HG03571 (cell line): ENCODE results near the gene SYPL2.

Source experiments
- ATAC-seq: cut with Tn5 transposase; IDR thresholded peaks from one replicate; pipeline ENCODE4 v1.9.1; 2021; ENCODE audit not compliant: unreplicated experiment

The SYPL2 gene

DNA sequence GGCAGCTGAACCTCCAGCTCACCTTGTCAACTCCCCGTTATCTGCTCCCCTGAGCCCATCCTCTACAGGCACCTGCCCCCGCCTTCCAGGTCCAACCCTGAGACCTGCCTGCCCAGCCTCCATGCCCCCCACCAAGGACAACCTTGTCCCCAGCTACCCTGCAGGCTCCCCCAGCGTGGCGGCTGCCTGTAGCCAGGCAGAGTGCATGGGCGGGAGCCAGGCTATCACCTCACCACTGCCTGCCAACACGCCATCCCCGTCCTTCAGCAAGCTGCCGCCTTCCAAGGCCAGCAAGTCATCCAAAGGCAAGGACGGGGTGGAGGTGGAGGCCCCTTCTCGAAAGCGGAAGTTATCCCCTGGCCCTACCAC lies 24.6 kb downstream of the SYPL2 start:
- no peak for ATAC-seq

DNA sequence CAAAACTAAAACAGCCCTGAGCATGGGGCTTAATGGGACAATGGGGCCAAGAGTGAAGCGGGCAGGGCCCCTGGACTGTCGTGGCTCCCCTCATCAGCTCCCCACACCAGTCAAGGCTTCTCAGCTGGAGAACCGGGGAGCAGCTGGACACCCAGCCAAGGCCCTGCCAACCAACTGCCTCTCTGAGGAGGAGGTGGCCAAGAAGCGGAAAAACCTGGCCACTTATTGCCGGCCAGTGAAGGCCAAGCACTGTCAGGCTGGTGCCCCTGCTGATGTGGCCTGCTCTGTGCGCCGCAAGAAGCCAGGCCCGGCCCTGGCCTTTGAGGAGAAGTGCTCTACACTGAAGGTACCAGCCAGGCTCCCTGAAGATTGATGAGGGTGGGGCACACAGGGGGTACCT lies 25.0 kb downstream of the SYPL2 start:
- ATAC-seq = no peak

DNA sequence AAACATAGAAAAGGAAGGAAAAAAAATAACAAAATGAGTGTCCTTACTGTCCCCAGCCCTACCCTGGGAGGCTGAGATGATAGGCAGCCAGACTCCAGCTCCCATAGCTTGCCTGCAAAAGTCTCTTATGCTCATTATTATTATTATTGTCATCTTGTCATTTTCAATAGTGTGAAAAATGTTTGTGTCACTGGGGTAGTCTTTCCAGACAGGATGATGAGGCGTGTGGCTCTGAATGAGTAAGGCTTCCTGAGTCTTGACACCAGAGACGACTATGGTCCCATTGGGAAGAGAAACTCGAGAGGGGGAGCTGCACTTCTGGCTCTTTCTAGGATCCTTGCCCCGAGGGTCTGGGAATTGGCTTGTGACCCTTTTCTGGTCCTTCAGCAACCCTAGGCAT lies 26.4 kb downstream of the SYPL2 start:
- ATAC-seq = no peak

DNA sequence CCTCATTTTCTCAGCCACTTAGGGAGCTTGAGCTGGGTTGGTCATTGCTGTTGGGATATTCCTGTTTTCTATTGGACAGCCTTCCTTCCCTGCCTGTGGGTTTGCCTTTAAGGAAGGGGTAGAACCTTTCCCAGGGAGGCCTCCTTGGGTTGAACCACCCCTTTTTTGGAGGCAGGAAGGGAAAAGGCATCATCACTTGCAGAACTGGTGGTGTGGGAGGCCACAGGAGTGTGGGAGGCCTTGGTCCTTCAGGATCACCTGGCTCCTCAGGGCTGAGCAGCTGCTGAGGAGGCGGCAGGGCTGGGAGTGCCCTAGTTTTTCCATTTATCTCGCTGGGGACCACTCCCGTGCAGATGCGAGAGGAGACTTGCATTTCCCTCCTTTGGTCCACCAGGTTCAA lies 26.9 kb downstream of the SYPL2 start:
- ATAC-seq = no peak

DNA sequence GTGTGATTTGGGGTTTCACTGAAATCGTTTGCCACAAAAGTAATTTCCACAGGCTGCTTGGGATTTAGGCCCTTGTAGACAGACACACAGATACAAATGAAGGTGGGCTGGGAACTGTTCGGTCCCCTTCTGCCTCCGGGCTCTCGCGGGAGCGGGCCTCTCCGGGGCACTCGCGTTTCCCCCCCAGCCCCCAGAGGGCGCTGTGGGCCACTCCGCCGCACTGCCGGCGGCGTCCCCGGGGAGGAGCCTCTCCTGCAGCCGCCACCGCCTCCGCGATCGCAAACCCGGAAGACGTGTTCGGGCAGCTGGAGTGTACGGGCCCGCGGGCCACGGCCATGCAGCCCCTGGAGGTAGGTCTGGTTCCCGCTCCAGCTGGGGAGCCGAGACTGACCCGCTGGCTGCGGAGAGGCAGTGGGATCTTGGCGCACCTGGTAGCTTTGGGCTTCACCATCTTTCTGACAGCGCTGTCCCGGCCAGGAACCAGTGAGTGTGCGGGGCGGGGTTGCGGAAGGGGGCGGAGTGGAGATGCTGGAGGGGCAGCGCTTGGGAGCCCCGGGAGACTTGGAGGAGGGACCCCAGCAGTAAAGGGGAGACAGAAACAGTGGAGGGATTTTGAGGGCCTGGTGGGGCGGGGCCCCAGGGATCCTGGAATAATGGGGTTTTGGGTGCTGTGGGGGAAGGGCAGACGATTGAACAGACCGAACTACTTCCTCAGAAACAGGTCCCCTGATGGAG lies 27.6 kb downstream of the SYPL2 start, which contains the start of gene CYB561D1:
Gene CYB561D1, plus strand, starts transcription at position 290 of the 735 bp plus-strand sequence. Its CDS starts 46 bp downstream, at position 336.
- ATAC-seq = peak; percentile 87

DNA sequence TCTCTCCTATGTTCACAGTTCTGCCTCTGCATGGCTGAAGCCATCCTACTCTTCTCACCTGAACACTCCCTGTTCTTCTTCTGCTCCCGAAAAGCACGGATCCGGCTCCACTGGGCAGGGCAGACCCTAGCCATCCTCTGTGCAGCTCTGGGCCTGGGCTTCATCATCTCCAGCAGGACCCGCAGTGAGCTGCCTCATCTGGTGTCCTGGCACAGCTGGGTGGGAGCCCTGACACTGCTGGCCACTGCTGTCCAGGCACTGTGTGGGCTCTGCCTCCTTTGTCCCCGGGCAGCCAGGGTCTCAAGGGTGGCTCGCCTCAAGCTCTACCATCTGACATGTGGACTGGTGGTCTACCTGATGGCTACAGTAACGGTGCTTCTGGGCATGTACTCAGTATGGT lies 29.4 kb downstream of the SYPL2 start:
- ATAC-seq = no peak

DNA sequence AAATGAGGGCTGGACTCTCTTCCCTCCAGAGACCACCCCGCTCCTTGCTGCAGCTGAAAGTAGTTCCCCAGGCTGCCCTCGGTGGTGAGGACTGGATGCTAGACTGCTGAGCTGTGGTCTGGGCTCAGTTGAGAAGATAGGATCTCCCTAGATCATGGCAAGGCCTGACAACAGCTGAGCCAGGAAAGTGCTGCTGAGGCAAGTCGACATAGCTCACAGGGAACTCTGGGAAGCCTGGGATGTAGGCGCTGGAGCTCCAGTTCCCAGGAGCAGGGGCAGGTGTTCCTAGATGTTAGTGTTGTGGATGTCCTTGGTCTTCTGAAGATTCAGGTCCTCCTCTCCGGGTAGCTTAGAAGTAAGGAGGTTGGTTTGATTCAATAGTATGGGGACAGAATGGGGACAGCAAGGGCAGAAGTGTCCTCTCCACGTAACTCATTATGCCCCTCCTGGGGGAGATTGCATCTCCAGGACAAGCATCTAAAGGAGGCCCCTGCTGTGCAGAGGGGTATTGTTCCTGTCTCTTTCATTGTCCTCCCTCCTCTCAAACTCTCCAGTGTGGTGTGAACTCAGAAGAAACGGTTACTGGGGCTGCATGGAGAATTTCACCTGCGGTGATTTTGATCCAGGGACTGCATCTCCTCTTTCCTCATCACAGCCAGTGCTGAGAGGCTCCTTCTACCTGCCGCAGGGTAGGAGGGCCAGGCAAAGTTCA lies 31.3 kb downstream of the SYPL2 start:
- no peak for ATAC-seq

DNA sequence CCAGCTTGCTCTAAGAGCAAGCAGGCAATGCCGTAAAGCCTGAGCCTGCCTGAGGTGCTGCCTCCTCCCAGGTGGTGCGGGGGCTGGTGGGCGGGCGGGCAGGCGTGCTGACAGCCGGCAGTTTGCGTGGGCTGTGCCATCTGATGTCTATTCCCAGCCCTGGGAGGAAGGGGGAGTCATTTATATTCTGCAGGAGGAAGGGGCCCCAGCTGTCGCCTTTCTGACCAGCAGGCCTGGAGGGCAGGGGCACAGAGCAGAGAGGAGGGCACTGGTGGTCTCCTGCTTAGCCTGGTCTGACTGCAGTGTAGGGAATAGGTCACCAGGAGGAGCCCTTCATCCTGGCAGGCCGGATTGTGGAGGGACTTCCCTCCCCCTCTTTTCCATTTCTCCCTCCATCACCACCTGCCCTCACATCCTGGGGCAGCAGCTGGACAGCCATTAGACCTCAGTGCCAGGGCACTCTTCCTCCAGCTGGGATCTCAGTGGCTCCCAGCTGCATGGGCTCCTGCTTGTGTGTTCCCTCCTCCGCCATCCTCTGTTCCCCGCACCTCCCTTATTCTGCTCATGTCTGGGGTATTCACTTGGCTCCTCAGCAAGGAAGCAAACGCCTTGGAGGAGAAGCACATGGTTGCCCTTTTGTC lies 31.9 kb downstream of the SYPL2 start:
- no peak for ATAC-seq

DNA sequence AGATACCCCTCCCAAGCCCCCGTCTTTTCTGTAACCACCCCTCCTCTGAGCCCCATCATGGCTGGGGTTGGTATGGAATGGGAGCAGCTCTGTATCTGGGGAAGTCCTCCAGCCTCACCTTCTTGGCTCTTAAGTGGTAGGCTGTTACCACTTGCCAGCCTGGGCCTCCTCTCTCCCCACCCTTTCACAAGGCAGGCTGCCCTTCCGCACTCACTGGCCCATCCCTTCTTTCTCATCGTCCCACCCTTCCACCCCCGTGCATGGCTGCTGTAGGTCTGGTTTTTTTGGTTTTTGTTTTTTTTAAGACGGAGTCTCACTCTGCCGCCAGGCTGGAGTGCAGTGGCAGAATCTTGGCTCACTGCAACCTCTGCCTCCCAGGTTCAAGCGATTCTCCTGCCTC lies 32.7 kb downstream of the SYPL2 start:
- no peak for ATAC-seq

DNA sequence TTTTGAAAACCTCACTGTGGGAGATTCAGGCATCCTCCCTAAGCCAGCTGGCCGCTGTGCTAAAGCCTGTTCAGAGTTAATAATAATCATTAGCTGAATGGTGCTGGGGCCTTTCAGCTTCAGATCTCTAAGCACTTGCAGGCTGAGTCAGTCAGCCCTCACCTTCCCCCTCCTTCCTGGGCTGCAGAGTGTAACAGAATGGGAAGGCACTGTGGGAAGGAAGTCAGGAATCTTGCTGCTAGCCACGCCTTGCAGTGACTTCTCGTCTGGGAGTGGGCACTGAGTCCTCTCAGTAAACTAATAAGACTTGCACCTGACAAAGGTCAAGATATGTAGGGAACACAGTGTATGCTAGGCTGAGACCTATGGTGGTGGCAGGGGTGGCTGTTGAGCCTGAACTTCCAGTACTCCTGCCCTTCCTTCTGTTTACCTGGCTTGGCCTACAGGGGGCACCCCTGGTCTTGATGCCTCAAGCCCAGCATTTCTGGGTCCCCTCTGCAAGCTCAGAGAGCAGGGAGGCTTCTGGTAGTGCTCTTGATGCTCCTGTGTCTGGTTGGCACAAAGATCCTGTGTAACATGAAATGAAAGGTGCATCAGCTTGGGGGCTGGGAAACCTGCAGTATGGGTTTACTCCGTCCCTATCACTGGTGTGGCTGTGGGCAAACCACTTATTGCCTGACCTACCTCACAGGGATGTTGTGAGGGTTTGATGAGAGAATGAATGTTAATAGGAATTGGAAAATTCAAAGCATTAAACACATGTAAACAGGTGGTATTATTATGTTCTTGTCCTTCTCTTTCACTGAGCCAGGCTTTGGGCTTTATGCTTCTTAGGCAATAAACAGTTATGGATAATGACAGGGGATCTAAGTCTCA lies 33.6 kb downstream of the SYPL2 start:
- ATAC-seq = no peak

DNA sequence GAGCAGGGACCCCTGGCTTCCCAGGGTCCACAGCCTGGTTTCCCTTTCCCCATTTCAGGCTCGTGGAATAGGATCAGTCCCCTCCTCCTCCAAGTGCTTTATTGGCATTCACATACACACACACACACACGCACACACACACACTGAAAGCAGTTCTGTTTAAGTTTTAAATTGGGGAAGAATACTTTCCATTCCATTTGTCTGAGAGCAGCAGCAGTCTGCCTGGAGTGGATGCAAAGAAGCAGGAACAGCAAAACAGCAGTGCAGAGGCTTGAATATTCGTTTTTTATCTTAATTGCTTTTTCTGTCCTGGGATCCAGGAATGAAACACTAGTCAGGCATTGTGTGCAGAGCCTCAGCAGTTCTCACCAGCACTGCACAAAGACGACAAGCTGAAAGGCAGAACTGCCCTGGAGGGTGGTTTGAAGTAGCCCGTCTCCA lies 34.6 kb downstream of the SYPL2 start:
- no peak for ATAC-seq

DNA sequence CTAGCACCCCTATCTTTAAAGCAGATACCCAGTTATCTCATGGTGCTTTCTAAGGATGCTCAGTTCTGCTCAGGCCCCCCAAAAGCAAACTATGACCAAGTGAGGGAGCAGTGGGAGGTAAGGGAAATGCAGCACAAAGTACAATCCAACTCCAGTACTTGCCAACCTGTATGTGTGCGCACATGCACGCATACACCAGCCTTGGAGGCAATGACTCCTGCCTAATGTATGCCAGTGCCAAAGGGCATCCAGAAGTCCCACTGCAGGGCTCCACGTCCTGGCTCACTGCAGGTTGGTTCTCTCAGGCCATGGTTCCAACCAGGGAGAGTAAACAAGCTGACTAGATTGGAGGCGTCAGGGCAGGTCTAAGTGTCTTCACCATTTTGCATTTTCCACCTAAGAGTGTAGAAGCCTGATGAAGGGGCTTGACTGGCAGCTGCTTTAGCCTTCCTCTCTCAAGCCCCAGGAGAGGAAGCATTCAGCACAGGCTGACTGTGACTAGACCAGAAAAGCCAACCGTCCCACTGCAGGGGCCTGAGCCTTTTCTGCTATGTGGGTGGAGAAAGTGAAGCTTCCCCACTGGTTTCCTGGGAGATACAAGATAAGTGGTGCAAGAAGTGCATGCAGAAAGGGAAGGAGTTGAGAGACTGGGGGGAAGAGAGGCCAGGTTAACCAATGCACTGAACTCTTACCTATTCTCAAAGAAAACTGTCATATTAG lies 35.5 kb downstream of the SYPL2 start:
- no peak for ATAC-seq

DNA sequence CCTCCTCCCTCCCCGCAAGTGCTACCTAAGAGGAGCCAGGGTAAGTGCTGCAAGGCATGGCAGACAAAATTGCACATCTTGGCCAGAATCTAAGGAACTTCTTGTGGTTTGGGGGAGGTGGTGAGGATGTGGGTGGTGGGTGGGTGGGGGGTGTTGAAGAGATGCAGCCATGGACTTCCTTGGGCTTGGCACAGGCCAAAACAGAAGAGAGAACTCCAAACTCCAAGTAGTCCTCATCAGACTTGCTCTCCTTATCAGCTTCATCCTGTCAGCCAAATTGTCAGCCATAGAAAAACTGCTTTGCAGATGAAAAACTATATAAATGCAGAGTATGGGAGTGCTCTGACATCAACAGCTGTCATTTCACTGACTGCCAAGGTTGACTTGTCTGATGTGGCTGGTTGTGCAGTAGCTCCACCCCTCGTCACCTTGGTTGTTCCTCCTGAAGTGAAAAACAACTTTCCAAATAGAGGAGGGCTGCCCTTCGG lies 36.1 kb downstream of the SYPL2 start:
- ATAC-seq = no peak

DNA sequence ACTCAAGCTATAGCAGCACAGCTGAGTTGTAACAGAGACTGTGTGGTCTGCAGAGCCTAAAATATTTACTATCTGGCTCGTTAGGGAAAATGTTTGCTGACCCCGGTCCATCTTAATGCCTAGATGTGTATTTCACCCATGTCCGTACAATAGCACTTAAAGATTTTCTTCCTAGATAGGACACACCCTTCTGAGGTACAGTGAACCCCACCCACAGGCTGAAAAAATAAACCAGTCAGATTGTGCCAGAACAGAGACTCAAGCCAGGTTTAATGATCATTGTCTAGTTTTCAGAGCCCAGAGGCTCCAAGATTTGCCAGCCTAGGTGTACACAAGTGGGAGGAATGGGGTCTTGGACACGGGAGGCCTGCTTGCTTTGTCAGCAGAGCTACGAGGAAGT lies 37.6 kb downstream of the SYPL2 start:
- no peak for ATAC-seq

DNA sequence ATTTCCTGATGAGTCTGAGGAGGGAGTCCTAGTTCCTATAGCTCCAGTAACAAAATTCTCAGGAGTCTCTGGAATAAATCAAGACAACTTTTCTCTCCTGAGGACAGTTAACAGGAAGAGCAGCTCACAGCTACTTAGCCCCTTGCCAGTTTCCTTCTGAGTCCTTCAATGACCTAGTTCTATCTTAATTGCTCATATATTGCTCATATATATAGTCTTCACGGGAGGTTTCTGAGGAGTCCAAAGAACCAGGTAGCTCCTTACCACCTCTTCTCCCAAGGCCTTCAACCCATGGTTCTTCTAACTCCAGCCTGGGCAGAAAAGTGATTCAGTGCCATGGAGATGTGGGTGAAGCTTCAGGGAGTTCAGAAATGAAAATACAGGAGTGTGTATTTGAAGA lies 38.6 kb downstream of the SYPL2 start:
- no peak for ATAC-seq

DNA sequence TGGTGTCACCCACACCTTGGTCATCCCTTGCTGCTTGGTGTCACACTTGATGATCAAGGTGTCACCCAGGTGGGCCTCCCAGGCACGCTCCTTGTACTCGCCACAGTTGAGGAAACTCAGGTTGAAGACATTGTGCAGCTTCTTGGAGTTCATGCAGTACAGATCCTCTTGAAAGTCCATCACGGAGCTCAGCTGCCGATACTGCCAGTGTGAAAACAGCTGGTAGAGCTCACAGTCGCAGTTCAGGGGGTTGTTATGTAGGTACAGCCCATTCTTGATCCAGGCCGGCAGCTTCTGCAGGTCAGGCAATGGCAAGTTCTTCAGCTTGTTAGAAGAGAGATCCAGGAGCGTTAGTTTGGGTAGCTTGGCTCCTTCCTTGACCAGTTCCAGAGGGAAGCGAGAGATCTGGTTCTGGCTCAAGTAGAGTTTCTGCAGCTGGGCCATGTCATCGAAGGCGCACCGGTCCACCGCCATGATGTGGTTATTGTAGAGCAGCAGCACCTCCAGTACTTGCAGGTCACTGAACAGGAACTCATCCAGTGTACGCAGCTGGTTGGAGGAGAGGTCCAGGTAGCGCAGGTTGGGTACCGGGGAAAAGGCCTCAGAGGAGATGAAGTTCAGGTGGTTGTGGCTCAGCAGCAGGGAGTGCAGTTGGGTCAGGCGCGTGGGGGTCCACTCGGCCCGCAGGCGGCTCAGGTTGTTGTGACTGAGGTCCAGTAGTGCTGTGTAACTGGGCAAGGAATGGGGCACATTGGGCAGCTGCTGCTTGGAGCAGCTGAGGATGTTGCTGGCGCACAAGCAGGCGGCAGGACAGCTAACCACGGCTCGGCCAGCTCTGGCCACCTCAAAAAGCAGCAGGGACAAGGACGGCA lies 41.9 kb downstream of the SYPL2 start:
- no peak for ATAC-seq

DNA sequence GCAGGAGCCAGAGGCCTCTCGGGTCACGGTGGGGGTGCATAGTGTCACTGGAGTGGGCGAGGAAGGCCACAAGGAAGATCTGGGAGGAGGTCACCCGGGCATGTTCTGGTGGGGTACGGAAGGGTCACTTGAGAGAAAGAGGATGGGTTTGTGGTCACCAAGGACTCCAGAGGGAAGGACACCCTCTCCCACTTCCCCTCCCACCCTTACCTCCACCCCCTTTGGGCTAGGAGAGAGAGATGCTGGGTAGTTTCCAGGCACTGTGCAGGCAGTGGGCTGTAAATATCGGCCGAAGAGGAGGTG lies 42.5 kb downstream of the SYPL2 start:
- ATAC-seq = no peak

DNA sequence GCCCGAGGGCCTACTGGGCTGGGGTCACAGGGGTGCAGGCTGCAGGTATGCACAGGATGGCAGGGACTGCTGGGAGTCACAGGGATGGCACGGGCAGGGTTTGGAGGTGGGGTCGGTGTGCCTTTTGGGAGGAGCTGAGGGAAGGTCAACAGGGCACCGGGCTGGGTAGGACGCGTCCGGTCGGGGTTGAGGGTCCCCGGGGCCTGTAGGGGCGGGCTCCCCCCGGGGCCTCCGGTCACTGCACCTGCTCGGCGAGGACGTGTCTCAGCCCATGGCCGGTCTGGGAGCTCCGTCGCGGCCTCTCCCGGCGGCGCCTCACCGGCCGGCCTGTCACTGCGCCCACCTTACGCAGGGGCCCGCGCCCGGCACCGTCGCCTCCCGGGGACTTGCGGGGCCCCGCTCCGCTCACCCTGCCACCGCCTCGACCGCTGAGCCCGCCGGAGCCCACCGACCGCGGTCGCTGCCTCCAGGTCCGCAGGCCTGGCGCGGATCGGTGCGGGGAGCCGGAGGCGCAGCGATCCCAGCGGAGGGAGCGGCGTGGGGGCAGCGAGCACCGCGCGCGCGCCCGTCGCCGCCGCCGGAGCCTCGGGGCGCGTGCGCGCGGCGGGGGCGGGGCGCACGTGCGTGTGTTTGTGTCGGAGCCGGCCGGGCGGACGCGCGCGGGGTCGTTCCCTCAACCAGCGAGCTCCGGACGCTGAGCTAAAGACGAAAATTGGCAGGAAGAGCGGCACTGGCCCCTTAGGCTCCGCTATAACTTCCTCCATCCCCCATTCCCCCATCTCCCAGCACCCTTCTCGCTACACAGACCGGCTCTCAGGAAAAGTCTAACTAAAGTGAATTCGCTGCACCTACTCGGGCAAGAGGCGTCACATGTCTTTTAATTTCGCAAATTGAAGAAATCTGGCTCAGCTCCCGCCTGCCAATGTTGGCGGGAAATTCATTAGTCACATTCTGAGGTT lies 43.1 kb downstream of the SYPL2 start, which contains the start of gene AMIGO1:
Gene AMIGO1, minus strand, starts transcription at position 552 of the 959 bp plus-strand sequence. CDS start 815 bp downstream, outside the sequence.
- peak; percentile 47 for ATAC-seq
